RPMI8226 (cell line): ENCODE results near the gene SLC25A47.
"Not testable (repeated sequence)": the region's sequence is repeated elsewhere in the genome, so short reads cannot be mapped to it uniquely, and the experiment has no call there.

Source experiments
- DNase-seq: peaks from one replicate; pipeline ENCODE4 v3.0.0-alpha.2; 2015

SLC25A47 gene, protein sequence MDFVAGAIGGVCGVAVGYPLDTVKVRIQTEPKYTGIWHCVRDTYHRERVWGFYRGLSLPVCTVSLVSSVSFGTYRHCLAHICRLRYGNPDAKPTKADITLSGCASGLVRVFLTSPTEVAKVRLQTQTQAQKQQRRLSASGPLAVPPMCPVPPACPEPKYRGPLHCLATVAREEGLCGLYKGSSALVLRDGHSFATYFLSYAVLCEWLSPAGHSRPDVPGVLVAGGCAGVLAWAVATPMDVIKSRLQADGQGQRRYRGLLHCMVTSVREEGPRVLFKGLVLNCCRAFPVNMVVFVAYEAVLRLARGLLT

DNA sequence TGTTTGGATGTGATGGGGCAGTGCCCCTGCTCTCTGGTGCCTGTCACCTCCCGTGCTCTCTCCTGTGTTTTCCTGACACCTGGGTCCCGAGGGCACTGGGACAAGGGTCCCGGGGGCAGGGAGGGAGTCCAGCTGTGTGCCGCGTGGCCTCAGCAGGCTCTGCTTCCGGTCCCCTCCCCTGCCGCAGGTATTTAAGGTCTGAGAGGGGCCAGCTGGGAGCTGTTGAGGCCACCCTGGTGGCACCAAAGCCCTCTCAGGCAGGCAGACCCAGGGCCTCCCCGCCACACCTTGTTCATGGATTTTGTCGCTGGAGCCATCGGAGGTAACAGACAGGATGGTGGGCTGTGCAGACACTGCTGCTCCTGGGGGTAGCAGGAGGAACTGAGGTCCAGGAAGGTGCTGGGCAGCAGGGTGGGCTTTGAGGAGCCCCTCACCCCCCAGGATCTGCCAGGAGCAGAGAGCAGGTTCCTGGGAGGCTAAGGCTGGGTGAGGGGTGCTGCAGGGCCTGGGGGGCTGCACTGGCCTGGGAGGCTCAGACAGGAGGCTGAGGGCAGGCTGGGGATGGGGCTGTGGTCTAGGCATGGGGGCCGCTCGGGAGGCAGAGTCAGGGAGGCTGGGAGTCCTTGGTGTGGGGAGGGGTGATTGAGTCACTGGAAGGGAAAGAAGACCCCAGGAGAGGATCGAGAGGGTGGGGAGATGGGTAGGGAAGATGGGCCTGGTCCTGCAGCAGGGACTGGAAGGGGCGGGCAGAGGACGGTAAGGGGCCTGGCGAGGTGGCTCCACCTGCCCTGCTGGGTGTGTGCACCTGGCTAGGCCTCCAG lies at the start of gene SLC25A47:
Gene SLC25A47 (plus strand): TSS at position 219 of the 821 bp plus-strand sequence. CDS start 76 bp downstream, at position 295.
- DNase-seq = no peak

GRCh38 chr14:100274250-100274649 lies 48.9 kb upstream of the SLC25A47 start:
- DNase-seq = no peak

- no peak for DNase-seq
These were observed 47.9 kb upstream of the SLC25A47 start for GRCh38 chr14:100275214-100275613.

GRCh38 chr14:100278702-100279101 lies 44.4 kb upstream of the SLC25A47 start:
- peak; percentile 36 for DNase-seq

GRCh38 chr14:100279133-100279532 lies 44.0 kb upstream of the SLC25A47 start:
- DNase-seq = no peak

GRCh38 chr14:100279563-100279962 lies 43.6 kb upstream of the SLC25A47 start:
- DNase-seq = no peak

- DNase-seq = no peak
These were observed 41.7 kb upstream of the SLC25A47 start for GRCh38 chr14:100281286-100282082.

GRCh38 chr14:100282083-100282350 lies 41.1 kb upstream of the SLC25A47 start:
- DNase-seq = no peak

GRCh38 chr14:100282766-100283419 lies 40.2 kb upstream of the SLC25A47 start:
- no peak for DNase-seq

GRCh38 chr14:100283436-100283835 lies 39.7 kb upstream of the SLC25A47 start:
- DNase-seq = not testable (repeated sequence)

- no peak for DNase-seq
These were observed 38.9 kb upstream of the SLC25A47 start for GRCh38 chr14:100283984-100284881.

GRCh38 chr14:100285021-100285912 lies 37.9 kb upstream of the SLC25A47 start:
- peak; percentile 72 for DNase-seq

DNA sequence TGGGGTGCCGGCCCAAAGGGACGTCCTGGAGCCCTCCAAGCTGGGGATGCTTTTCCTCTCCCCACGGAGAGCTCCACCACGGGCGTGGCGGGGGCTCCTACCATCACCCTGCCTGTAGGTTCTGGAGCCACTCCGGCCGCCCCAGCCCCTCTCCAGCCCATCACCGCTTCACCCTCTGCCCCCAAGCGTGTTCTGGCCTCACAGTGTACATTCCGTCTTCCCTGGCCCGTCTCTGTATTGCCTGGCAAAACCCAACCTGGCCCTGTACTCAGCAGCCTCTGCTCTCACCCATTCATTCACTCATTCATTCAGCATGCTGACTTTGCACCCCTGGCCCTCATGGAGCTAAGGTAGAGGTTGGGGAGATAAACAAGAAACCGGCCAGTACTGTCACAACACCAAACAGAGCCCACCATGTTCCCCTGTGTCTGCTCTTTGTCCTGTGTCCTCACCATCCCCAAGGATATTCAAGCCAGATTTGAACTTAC lies 37.2 kb upstream of the SLC25A47 start:
- DNase-seq = no peak

- DNase-seq = no peak
These were observed 36.5 kb upstream of the SLC25A47 start for GRCh38 chr14:100286484-100287191.

DNA sequence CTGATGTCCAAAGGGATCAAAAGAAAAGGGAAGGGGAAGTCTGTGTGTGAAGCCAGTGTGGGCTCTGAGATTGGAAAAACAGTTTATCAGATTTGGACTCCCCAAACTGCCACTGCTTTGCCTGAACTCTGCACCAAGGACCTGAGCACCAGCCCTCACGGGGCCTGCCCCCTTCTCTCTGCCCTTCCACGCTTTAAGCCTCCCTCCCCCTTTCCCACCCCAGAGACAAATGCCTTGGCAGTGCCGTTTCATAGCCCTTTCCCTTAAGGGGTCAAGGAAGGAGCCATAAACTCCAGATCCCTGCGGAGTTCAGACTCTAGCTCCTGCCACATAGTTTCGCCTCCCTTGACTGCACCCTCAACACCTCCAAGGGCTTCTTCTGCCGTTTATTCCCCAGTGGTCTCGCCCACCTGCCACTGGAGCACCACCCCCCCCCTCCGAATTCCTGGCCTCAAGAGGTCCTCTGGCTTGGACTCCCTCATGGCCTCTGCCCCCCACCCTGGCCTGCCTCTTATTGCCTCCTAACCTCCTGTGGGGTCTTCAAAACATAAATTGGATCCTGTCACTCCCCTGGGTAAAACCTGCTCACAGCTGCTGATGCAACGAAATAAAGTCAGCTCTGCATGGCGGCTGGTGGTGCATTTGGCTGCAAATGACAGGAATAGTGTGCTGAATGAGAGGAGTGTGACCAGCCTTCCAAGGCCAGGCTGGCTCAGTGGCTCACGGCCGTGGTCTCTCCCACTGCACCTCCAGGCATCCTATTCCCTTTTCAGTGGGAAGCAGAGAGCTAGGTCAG lies 35.7 kb upstream of the SLC25A47 start:
- no peak for DNase-seq

GRCh38 chr14:100287998-100288295 lies 35.2 kb upstream of the SLC25A47 start:
- not testable (repeated sequence) for DNase-seq

DNA sequence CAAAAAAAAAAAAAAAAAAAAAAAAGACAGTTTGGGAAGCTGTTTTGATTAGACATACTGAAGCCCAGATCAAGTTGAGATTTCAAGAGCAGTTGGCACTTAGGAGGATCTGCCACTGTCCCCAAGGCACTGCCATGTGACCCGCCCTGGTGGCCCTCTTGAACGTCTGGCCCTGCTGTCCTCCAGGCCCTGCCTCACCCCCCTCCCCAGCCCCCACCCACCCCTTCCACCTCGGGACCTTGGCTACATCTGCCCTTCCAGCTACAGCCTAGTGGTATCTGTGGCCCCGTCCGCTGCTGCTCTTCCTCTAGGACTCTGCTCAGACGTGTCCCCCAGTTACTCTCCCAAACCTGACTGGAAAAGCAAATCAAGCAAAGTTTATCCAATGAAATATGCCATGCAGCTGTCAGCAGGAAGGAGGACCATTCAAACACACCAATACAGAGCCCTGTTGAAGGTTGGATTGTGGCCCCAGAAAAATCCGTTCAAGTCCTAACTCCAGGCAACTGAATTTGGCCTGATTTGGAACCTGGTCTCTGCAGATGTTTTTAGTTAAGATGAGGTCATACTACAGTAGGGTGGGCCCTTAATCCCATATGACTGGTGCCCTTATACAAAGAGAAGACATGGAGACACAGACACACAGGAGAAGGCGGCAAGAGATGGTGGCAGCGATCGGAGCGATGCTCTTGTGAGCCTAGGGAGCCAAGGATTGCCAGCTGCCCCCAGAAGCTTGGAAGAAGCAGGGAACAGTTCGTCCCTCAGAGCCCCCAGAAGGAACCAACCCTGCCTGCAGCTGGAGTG lies 34.6 kb upstream of the SLC25A47 start:
- no peak for DNase-seq

- no peak for DNase-seq
These were observed 33.1 kb upstream of the SLC25A47 start for GRCh38 chr14:100289916-100290606.
